ENCODE results near the gene TBX21.

TBX21 gene

GRCh38 chr17:47697906-47698711, 34.9 kb upstream of the TBX21 start:
- DNase-seq, result no peak

DNA sequence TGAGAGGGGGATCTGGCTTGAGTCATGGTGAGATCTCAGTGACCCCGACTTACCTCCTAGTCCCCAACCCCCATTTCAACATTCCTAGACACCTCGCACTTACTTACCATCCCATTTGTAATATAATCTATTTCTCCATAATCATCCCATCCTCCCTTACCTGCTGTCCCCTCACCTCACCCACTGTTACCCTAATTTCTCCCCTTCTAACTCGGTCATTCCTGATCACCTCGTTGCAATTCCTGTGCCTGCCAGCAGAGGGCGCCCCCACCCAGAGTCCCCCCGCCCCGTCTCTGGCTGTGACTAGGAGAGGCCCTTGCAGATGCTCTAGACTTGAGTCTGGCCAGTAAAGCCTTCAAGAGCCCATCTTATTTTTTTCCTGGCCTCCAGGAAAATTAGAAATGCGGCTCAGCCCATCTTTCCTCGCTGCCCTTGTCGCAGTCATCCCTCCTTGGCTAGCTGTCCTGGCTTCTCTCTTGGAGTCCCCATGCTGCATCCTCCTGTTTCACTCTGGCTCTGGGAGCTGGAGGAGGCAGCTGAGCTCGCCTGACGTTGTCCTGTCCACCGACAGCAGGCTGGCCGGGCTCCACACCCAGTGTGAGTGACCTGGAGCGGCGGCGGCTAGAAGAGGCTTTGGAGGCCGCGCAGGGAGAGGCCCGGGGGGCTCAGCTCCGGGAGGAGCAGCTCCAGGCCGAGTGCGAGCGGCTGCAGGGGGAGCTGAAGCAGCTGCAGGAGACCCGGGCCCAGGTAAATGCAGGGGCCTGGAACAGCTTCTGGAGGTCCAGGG, 34.1 kb upstream of the TBX21 start:
- peak; percentile 50 for DNase-seq

DNA sequence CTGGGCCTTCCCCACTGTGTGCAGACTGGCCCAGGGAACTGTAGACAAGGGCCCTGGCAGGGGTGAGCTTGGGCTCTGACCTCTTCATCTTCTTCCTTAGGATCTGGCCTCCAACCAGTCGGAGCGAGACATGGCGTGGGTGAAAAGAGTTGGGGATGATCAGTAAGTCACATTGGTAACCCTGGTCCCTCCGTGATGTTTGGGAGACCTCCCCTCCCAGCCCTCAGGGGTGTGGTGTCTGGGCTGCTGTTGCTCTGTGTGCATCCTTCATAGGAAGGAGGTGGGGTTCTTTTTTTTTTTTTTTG, 33.5 kb upstream of the TBX21 start:
- no peak for DNase-seq

- DNase-seq, result no peak
These were observed 32.3 kb upstream of the TBX21 start for GRCh38 chr17:47700471-47701449.

DNA sequence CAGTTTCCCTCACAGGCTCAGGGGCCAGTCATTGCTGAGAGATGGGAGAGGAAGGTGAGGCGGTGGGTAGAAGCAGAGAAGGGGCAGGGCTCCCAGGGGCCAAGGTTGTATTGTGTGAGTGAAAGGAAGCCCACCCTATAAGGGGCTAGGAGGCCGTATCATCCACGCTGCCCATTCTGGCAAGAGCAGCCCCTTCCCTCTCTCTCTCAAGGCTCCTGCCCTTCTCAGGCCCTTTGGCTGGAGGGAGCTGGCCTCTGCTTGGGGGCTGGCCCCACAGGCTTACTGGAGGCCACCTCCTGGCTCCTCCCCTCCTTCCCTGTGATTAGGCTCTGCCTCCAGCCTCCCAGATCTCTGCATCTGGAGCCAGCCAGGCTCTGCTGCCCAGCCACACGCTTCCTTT, 31.4 kb upstream of the TBX21 start:
- DNase-seq, result no peak

DNA sequence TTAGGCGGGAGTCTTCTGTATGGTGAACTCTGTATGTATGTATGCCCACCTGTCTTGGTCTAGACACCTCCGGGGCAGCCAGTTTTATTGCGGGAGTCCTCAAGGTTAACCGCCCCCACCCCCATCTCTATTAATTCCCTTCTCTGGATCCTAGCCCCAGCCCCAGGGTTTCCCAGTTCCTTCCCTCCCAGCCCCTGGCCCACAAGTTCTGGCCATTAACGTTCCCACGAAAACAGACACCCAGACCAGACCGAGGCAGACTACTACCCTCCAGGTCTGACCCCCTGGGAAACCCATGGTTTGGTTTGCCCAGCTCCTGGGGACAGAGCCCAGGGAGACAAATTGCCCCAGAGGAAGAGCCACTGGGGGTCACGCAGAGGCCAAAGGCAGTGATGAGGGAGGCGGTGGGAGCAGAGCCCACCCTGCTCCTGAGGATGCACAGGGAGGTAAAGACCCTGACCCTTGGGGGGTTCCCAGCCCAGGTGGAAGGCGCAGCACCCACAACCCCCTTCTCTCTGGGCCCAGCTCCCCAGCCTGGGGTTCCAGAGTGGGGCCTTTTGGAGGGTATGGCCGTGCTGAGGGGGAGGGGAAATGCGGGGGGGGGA, 30.5 kb upstream of the TBX21 start:
- DNase-seq, result no peak

- no peak for DNase-seq
These were observed 29.8 kb upstream of the TBX21 start for GRCh38 chr17:47703191-47703591.

DNA sequence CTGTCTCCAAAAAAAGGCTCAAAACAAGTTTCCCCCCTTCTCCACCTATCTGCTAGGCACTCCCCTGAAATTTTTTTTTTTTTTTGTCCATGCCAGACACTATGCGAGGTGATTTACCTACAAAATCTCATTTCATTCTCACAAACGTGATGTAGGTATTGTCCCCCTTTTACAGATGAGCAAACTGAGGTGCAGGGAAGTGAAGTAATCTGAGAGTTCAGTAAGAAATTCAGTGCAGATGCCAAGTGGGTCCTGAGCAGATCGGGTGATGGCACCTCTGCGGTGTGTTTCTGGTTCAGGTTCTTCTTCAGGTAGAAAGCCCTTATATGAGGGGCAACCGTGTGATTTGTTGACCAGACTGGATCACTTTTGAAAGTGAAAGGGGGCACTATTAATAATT, 29.4 kb upstream of the TBX21 start:
- DNase-seq, result no peak

- DNase-seq, result no peak
These were observed 28.9 kb upstream of the TBX21 start for GRCh38 chr17:47704116-47704515.

DNA sequence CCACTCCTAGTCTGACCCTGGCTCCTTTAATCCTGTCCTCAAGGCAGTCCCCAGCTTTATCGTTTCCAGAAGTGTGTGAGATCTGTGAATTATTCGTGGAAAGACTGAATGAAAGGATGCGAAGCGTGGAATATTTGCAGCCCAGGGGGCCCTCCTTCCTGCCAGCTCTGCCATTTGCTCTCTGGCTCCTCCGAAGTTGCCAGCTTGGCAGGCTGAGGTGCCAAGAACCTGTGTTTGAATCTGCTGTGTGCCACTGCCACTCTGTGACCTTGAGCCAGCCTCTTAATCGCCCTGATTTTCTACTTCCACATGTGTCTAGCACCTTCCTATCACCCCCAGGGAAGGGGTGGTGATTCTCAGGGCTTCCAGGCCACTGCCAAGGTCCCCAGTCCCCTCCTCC, 28.3 kb upstream of the TBX21 start:
- DNase-seq, result no peak

DNA sequence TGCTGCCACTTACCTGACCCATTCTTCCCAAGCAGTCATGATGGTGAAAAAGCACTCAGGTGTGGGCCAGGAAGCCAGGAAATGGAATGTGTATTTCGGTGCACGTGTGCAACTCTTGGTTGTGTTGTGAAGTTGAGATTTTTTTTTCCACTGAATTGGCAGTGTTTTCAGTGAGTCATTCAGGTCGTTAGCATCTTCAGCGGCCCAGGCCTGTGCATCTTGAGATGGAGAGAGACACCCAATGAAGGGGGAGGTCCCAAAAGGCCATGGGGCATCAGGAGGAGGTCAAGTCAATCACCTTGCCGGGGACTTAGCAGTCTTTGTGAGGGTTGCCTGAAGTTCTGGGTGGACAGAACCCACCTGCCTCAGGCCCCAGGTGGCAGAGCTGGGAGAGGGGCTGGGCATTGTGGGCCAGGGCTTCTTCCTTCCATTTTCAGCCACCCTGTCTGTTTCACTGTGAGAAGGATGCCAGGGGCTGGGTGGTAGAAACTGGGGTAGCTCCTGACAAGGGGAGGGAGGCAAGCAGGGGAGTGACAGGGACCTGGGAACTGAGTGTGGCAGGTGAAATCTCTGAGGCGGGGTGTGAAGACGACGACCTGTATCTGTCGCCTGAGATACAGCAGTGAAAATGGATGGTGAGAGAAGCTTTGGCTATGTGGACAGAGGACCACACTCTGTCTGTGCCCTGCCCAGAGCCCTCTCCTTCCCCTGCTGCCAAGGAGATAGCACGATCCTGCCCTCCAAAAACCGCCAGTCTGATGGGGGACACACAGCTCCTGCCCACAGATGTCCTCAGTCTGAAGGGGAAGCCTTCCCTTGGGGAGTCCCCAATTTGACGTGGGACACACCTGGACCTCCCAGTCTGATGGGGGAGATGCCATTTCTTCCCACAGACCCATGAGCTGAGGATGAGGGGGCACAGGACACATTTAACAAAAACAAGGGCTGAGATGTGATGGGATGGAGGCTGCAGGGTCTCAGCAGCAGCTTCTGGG, 27.2 kb upstream of the TBX21 start:
- no peak for DNase-seq

GRCh38 chr17:47707056-47707804, 25.8 kb upstream of the TBX21 start:
- no peak for DNase-seq

GRCh38 chr17:47707884-47708283, 25.2 kb upstream of the TBX21 start:
- no peak for DNase-seq

- no peak for DNase-seq
These were observed 24.6 kb upstream of the TBX21 start for GRCh38 chr17:47708312-47708863.

GRCh38 chr17:47708864-47709541, 24.0 kb upstream of the TBX21 start:
- no peak for DNase-seq

DNA sequence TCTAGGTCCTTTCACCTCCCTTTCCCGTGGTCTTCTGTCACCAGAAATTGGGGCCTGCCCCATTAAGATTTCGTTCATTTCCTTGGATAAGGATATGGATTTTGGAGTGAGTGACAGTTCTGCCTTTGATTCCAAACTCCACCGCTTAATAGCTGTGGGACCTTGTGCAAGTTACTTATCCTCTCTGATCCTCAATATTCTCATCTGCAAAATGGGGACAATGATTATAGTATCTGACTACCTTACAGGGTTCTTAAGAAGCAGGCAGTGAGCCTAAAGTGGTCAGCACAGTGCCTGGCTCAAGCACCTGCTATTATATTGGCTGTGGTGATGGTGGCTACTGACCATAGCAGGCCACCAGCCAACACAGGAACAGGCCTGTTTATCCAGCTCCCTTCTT, 23.4 kb upstream of the TBX21 start:
- no peak for DNase-seq

DNA sequence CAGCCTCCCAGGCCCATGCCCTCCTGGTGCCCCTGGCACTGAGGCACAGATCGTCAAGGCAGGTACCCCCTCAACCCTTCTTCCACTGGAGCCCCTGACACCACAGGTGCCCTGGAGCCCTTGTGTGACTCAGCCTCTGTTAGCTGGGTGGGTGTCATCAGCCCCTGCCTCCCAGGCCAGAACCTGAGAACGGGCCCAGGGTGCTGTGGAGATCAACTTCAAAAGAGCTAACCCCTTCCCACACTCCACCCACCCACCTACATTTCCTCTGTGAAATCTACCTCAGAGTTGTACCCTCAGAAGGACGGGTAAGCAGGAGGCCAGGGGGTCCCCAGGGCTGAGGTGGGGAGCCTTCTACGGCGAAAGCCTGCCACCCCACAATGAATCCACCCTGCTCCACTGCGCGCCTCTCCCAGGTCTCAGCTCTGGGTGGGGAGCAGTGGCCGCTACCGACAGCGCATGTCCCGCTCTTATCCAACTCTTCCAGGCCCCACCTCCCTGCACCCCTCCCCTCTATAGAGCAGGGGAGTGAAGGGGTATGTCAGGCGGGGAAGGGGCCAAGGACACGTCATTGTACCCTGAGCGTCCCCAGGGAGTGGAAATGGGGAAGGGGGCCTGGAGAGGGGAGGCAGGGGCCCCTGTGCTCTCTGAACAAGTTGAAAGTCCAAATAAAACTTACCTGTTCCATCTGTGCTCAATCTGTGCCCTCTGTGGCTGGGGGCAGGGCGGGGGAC, 21.5 kb upstream of the TBX21 start:
- DNase-seq, result no peak

- no peak for DNase-seq
These were observed 20.6 kb upstream of the TBX21 start for GRCh38 chr17:47712330-47713023.

All from fibroblast of upper back skin (primary cell).